T-cell (primary cell): Measurements from ENCODE around the gene ZNF479. TPM values are rescaled to one million over a fixed set of nuclear protein-coding genes. Genes with fewer than 3 reads are reported as not detected.
"Not testable (repeated sequence)": the region's sequence is repeated elsewhere in the genome, so short reads cannot be mapped to it uniquely, and the experiment has no call there.

ENCODE experiments used
- ATAC-seq, 4 experiments: fragments of 200-7000 bp in 3 of 4; fragments of 150-1000 bp in 1 of 4; cut with Tn5 transposase; replicated peaks in 1 of 4; 1 replicate in 3 of 4; 2 replicates in 1 of 4; pipeline ENCODE4 v1.10.0; 2021; ENCODE audit warnings: moderate library complexity in 3 of 4, mild to moderate bottlenecking in 2 of 4, moderate number of reproducible peaks in 1 of 4
- CTCF ChIA-PET, 2 donors: fragments of 300-600 bp; sonication (Branson Sonifier 250); formaldehyde crosslinking; loops; one replicate each; lab custom pipeline; 2022; ENCODE audit warnings: antibody characterized with exemption in 2 of 2; lab: Charles Lee
- POLR2A ChIA-PET, 2 donors: fragments of 300-600 bp; sonication (Branson Sonifier 250); formaldehyde crosslinking; loops; one replicate each; lab custom pipeline; 2022; ENCODE audit warnings: antibody characterized with exemption in 2 of 2; lab: Charles Lee
- DNase-seq, 35 experiments: peaks; one replicate each; pipeline versions ENCODE4 v3.0.0 to v3.0.0-alpha.2; 2013 to 2023
- H3K27ac ChIP-seq: one replicate; pipeline ENCODE4 v1.5.1; 2013; ENCODE audit warnings: low read length
- H3K27me3 ChIP-seq, 2 experiments: replicated peaks in 1 of 2; 1 replicate in 1 of 2; 2 replicates in 1 of 2; pipeline versions ENCODE4 v1.6.1 to v1.7.0; 2013; ENCODE audit warnings: low read length in 1 of 2, mixed read lengths in 1 of 2; ENCODE audit not compliant: control insufficient read depth in 2 of 2, insufficient read depth in 2 of 2; ENCODE audit errors: extremely low read depth in 1 of 2
- H3K36me3 ChIP-seq, 2 donors: 1 replicate in 1 of 2; 2 replicates in 1 of 2; pipeline versions ENCODE4 v1.6.1 to v1.7.0; 2013; ENCODE audit warnings: low read length in 1 of 2; ENCODE audit not compliant: control insufficient read depth in 2 of 2, insufficient read depth in 1 of 2; ENCODE audit errors: extremely low read depth in 1 of 2
- H3K4me1 ChIP-seq, 2 experiments: 1 replicate in 1 of 2; 2 replicates in 1 of 2; pipeline versions ENCODE4 v1.6.1 to v1.7.0; 2013; ENCODE audit warnings: low read length in 2 of 2, mixed read lengths in 1 of 2; ENCODE audit not compliant: insufficient read depth in 2 of 2, control insufficient read depth in 1 of 2; ENCODE audit errors: extremely low read depth in 1 of 2
- H3K4me3 ChIP-seq, 2 donors: 1 replicate in 1 of 2; 2 replicates in 1 of 2; pipeline versions ENCODE4 v1.5.1 to v1.7.0; 2013; ENCODE audit warnings: mild to moderate bottlenecking in 2 of 2, low read length in 1 of 2, moderate library complexity in 1 of 2; ENCODE audit not compliant: control insufficient read depth in 1 of 2; ENCODE audit errors: extremely low read depth in 1 of 2
- H3K9me3 ChIP-seq: 2 replicates; pipeline ENCODE4 v1.7.0; 2013
- H3K27ac Mint-ChIP-seq, 2 donors: one replicate each; pipeline ENCODE4 v1.8.0; 2020 to 2021; ENCODE audit warnings: mild to moderate bottlenecking in 2 of 2, mixed read lengths in 2 of 2
- H3K27me3 Mint-ChIP-seq, 2 donors: one replicate each; pipeline ENCODE4 v1.8.0; 2021 to 2022; ENCODE audit warnings: mixed read lengths in 2 of 2
- H3K36me3 Mint-ChIP-seq: one replicate; pipeline ENCODE4 v1.8.0; 2021; ENCODE audit warnings: mixed read lengths
- H3K4me1 Mint-ChIP-seq, 3 donors: one replicate each; pipeline ENCODE4 v1.8.0; 2020 to 2022; ENCODE audit warnings: mixed read lengths in 3 of 3, mild to moderate bottlenecking in 1 of 3
- H3K4me3 Mint-ChIP-seq, 3 donors: one replicate each; pipeline ENCODE4 v1.8.0; 2020 to 2022; ENCODE audit warnings: mild to moderate bottlenecking in 3 of 3, mixed read lengths in 3 of 3, moderate library complexity in 3 of 3
- H3K9me3 Mint-ChIP-seq, 3 donors: one replicate each; pipeline ENCODE4 v1.8.0; 2020 to 2022; ENCODE audit warnings: mixed read lengths in 3 of 3
- WGBS: methylation state at CpG from one replicate; pipeline ENCODE4 v1.1.5; 2013; ENCODE audit warnings: missing lambda C conversion rate; ENCODE audit not compliant: insufficient coverage; 5-methylcytosine and 5-hydroxymethylcytosine counted together
- total RNA-seq, 35 experiments: library from RNA in 6 of 35; stranded (reverse) in 6 of 35; fragments of 120-200 nt in 1 of 35; gene quantifications; one replicate each; pipeline versions ENCODE4 v1.2.1 to v1.2.4 and lab custom pipeline; 2013 to 2026

Gene ZNF479
- total RNA-seq, 5 donors from 2014 or later (not counting 1 experiment from before 2014, with no cell fraction given): not detected

- Mint-ChIP-seq H3K4me1 (no peaks in the 10 kb centered on the region), H3K9me3 (peaks cover 7 to 15% (median 9%) of the 10 kb centered on the region in 3 donors), H3K4me3 (no peak overlapping the region), H3K27me3 (no peaks in the 10 kb centered on the region), H3K36me3 (no peaks in the 10 kb centered on the region), H3K27ac (no peak overlapping the region)
- ATAC-seq (no peak), DNase-seq (no peak)
- ChIA-PET CTCF (no interaction called here), POLR2A (no interaction called here)
- 87% methylated on average over 3 of the region's 14 CpGs for WGBS
- Histone ChIP-seq H3K27ac (no peak overlapping the region), H3K27me3 (no peaks in the 10 kb centered on the region), H3K36me3 (no peaks in the 10 kb centered on the region), H3K4me1 (no peaks in the 10 kb centered on the region), H3K9me3 (peaks cover 2% of the 10 kb centered on the region), H3K4me3 (no peak overlapping the region)
Observed at GRCh38 chr7:57176928-57177635, 44.8 kb upstream of the ZNF479 start.

DNA sequence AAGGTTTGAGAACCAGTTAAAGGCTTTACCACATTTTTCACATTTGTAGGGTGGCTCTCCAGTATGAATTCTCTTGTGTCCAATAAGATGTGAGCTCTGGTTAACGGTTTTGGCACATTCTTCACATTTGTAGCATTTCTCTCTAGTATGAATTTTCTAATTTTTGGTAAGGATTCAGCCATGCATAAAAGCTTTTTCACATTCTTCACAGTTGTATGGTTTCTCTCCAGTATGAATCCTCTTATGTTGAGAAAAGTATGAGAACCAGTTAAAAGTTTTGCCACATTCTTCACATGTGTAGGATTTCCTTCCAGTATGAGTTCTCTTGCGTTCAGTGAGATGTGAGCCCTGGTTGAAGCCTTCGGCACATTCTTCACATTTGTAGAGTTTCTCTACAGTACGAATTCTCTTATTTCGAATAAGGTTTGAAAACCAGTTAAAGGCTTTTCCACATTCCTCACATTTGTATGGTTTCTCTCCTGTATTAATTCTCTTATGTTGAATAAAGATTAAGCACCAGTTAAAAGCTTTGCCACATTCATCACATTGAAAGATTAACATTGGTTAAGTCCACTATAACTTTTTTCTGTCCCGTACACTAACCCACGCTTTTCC is 33.2 kb upstream of the ZNF479 start:
- H3K27ac Mint-ChIP-seq: no peak overlapping the region
- ATAC-seq (no peak), DNase-seq (no peak)
- no peak overlapping the region for H3K27ac ChIP-seq
- ChIA-PET CTCF (no interaction called here), POLR2A (no interaction called here)
- H3K9me3 ChIP-seq: peaks cover 3% of the 10 kb centered on the region
- H3K27me3 ChIP-seq: no peaks in the 10 kb centered on the region
- no peaks in the 10 kb centered on the region for H3K36me3 Mint-ChIP-seq
- H3K4me3 Mint-ChIP-seq: no peak overlapping the region
- peaks cover 9 to 39% (median 32%) of the 10 kb centered on the region in 3 donors for H3K9me3 Mint-ChIP-seq
- no peaks in the 10 kb centered on the region for H3K4me1 ChIP-seq
- H3K27me3 Mint-ChIP-seq: no peaks in the 10 kb centered on the region
- WGBS: 100% methylated on average over 1 of the region's 7 CpGs
- no peaks in the 10 kb centered on the region for H3K4me1 Mint-ChIP-seq
- no peaks in the 10 kb centered on the region for H3K36me3 ChIP-seq
- no peak overlapping the region for H3K4me3 ChIP-seq

DNA sequence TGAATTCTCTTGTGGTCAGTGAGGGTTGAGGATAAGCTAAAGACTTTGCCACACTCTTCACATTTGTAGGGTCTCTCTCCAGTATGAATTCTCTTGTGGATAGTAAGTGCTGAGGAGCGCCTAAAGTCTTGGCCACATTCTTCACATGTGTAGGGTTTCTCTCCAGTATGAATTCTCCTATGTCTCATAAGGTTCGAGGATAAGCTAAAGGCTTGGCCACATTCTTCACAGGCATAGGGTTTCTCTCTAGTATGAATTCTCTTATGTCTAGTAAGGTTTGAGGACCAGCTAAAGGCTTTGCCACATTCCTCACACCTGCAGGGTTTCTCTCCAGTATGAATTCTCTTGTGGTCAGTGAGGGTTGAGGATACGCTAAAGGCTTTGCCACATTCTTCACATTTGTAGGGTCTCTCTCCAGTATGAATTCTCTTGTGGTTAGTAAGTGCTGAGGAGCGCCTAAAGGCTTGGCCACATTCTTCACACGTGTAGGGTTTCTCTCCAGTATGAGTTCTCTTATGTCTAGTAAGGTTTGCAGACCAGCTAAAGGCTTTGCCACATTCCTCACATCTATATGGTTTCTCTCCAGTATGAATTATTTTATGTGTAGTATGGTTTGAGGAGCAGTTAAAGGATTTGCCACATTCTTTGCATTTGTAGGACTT is 12.0 kb downstream of the ZNF479 start:
- CTCF ChIA-PET, POLR2A ChIA-PET: not testable (repeated sequence)

More for the DNA sequence above, 12.0 kb downstream of the ZNF479 start:
- H3K27ac Mint-ChIP-seq, H3K4me1 ChIP-seq, H3K9me3 ChIP-seq, H3K27me3 Mint-ChIP-seq, H3K36me3 Mint-ChIP-seq, H3K4me3 ChIP-seq, H3K36me3 ChIP-seq, DNase-seq, H3K4me3 Mint-ChIP-seq, ATAC-seq, H3K4me1 Mint-ChIP-seq, H3K27me3 ChIP-seq, H3K27ac ChIP-seq: not testable (repeated sequence)
- peaks cover 3 to 22% (median 13%) of the 10 kb centered on the region in 3 donors for H3K9me3 Mint-ChIP-seq
- no CpG with 5 or more reads among the region's 5 CpGs for WGBS
